ENCODE measurements around the gene MIDN.

GRCh38 chr19:1256646-1257474 is 8.5 kb downstream of the MIDN start:
- no peak for TF ChIP-seq CTCF (IDR thresholded peaks at IDR 0.05)
- TF ChIP-seq POLR2A (IDR thresholded peaks at IDR 0.05) = no peak

Data from body of pancreas (tissue), 4 donors.